ENCODE results near the gene CSRNP2.
"Not testable (repeated sequence)": the region's sequence is repeated elsewhere in the genome, so short reads cannot be mapped to it uniquely, and the experiment has no call there.

The CSRNP2 gene

GRCh38 chr12:51027342-51027835, 56.0 kb downstream of the CSRNP2 start:
- ATAC-seq (no peak), DNase-seq (no peak)

- DNase-seq, result peak; percentile 95
- peak; percentile 92 for ATAC-seq
These were observed 57.4 kb downstream of the CSRNP2 start, which contains the start of gene SLC11A2 for GRCh38 chr12:51025836-51026638. Gene SLC11A2, minus strand, starts transcription at chr12:51026384. Its CDS starts 15,656 bp downstream, at chr12:51010728.

GRCh38 chr12:51025338-51025835, 58.0 kb downstream of the CSRNP2 start:
- no peak for DNase-seq
- ATAC-seq, result no peak

- ATAC-seq (no peak), DNase-seq (no peak)
These were observed 59.6 kb downstream of the CSRNP2 start for GRCh38 chr12:51023625-51024382.

- ATAC-seq, result no peak
- no peak for DNase-seq
These were observed 61.7 kb downstream of the CSRNP2 start for GRCh38 chr12:51021694-51022093.

- ATAC-seq, result no peak
- no peak for DNase-seq
These were observed 62.8 kb downstream of the CSRNP2 start for GRCh38 chr12:51020448-51021182.

- ATAC-seq (no peak), DNase-seq (no peak)
These were observed 63.5 kb downstream of the CSRNP2 start for GRCh38 chr12:51019927-51020326.

- no peak for DNase-seq
- ATAC-seq, result no peak
These were observed 64.4 kb downstream of the CSRNP2 start for GRCh38 chr12:51018956-51019355.

GRCh38 chr12:51017452-51017851, 65.9 kb downstream of the CSRNP2 start:
- ATAC-seq (no peak), DNase-seq (no peak)

- not testable (repeated sequence) for DNase-seq, ATAC-seq
These were observed 68.9 kb downstream of the CSRNP2 start for GRCh38 chr12:51014467-51014866.

- DNase-seq (no peak), ATAC-seq (no peak)
These were observed 70.0 kb downstream of the CSRNP2 start for GRCh38 chr12:51013441-51013840.

GRCh38 chr12:51012570-51013236, 70.7 kb downstream of the CSRNP2 start:
- DNase-seq (no peak), ATAC-seq (no peak)

- ATAC-seq (peak; percentile 51), DNase-seq (no peak)
These were observed 71.4 kb downstream of the CSRNP2 start for GRCh38 chr12:51011955-51012354.
